Measurements from ENCODE around the gene UPK2.

The UPK2 gene

GRCh38 chr11:118915941-118916841 lies 39.9 kb upstream of the UPK2 start:
- TF ChIP-seq CTCF (IDR thresholded peaks at IDR 0.05): no peak
- no peaks in the 10 kb centered on the region for H3K36me3 ChIP-seq
- H3K27me3 ChIP-seq: peaks cover 25% of the 10 kb centered on the region
- H3K27ac ChIP-seq: no peak overlapping the region
- H3K4me3 ChIP-seq (ENCODE audit: low read depth in 1 of 2, low read length in 1 of 2): no peak overlapping the region
- H3K9me3 ChIP-seq: no peaks in the 10 kb centered on the region
- H3K4me1 ChIP-seq (ENCODE audit: control insufficient read depth in 1 of 2, insufficient read depth in 1 of 2, low read depth in 1 of 2, low read length in 1 of 2): peaks cover 36 to 37% of the 10 kb centered on the region in 2 experiments

GRCh38 chr11:118916842-118917388 lies 39.2 kb upstream of the UPK2 start:
- Histone ChIP-seq H3K27ac (no peak overlapping the region), H3K4me1 (ENCODE audit: control insufficient read depth in 1 of 2, insufficient read depth in 1 of 2, low read depth in 1 of 2, low read length in 1 of 2) (peaks cover 43 to 44% of the 10 kb centered on the region in 2 experiments)

GRCh38 chr11:118917481-118918127 lies 38.5 kb upstream of the UPK2 start:
- no peaks in the 10 kb centered on the region for H3K9me3 ChIP-seq
- peaks cover 20% of the 10 kb centered on the region for H3K27me3 ChIP-seq
- no peaks in the 10 kb centered on the region for H3K36me3 ChIP-seq
- no peak for TF ChIP-seq CTCF (IDR thresholded peaks at IDR 0.05)
- peaks cover 40 to 45% of the 10 kb centered on the region in 2 experiments for H3K4me1 ChIP-seq (ENCODE audit: control insufficient read depth in 1 of 2, insufficient read depth in 1 of 2, low read depth in 1 of 2, low read length in 1 of 2)
- H3K4me3 ChIP-seq (ENCODE audit: low read depth in 1 of 2, low read length in 1 of 2): peak overlapping the region in 1 of 2 experiments; percentile 30
- peak overlapping the region; percentile 61 for H3K27ac ChIP-seq

More at GRCh38 chr11:118916842-118917388, 39.2 kb upstream of the UPK2 start:
- TF ChIP-seq CTCF (IDR thresholded peaks at IDR 0.05): no peak
- peaks cover 21% of the 10 kb centered on the region for H3K27me3 ChIP-seq
- no peak overlapping the region for H3K4me3 ChIP-seq (ENCODE audit: low read depth in 1 of 2, low read length in 1 of 2)
- H3K9me3 ChIP-seq: no peaks in the 10 kb centered on the region
- no peaks in the 10 kb centered on the region for H3K36me3 ChIP-seq

GRCh38 chr11:118918128-118918685 lies 37.9 kb upstream of the UPK2 start:
- H3K27me3 ChIP-seq: peaks cover 20% of the 10 kb centered on the region
- peak overlapping the region; percentile 61 for H3K27ac ChIP-seq
- no peak for TF ChIP-seq CTCF (IDR thresholded peaks at IDR 0.05)
- peaks cover 38 to 43% of the 10 kb centered on the region in 2 experiments for H3K4me1 ChIP-seq (ENCODE audit: control insufficient read depth in 1 of 2, insufficient read depth in 1 of 2, low read depth in 1 of 2, low read length in 1 of 2)
- H3K9me3 ChIP-seq: no peaks in the 10 kb centered on the region
- H3K4me3 ChIP-seq (ENCODE audit: low read depth in 1 of 2, low read length in 1 of 2): peak overlapping the region in 1 of 2 experiments; percentile 30
- no peaks in the 10 kb centered on the region for H3K36me3 ChIP-seq

GRCh38 chr11:118918686-118919280 lies 37.3 kb upstream of the UPK2 start:
- Histone ChIP-seq H3K4me1 (ENCODE audit: control insufficient read depth in 1 of 2, insufficient read depth in 1 of 2, low read depth in 1 of 2, low read length in 1 of 2) (peaks cover 43 to 46% of the 10 kb centered on the region in 2 experiments), H3K27ac (no peak overlapping the region), H3K27me3 (peaks cover 20% of the 10 kb centered on the region), H3K36me3 (no peaks in the 10 kb centered on the region), H3K4me3 (ENCODE audit: low read depth in 1 of 2, low read length in 1 of 2) (no peak overlapping the region), H3K9me3 (no peaks in the 10 kb centered on the region)
- TF ChIP-seq CTCF (IDR thresholded peaks at IDR 0.05): no peak
